Endothelial cell of umbilical vein (primary cell): ENCODE results near the gene CFAP46.

Experiments used
- EZH2 ChIP-seq: IDR thresholded peaks from 2 replicates; pipeline ENCODE4 v1.6.1; 2012; ENCODE audit warnings: borderline replicate concordance, low read depth, mild to moderate bottlenecking, moderate library complexity, low read length, inconsistent platforms; ENCODE audit not compliant: severe bottlenecking
- FOS ChIP-seq: IDR thresholded peaks from 2 replicates; pipeline ENCODE4 v1.6.1; 2011; ENCODE audit warnings: mild to moderate bottlenecking, low read length, moderate library complexity, borderline replicate concordance; ENCODE audit not compliant: insufficient read depth
- GATA2 ChIP-seq: IDR thresholded peaks from 2 replicates; pipeline ENCODE4 v1.7.0; 2011; ENCODE audit warnings: low read depth, mild to moderate bottlenecking, moderate library complexity, mixed read lengths, low read length; ENCODE audit not compliant: insufficient read length, insufficient read depth
- JUN ChIP-seq: IDR thresholded peaks from 2 replicates; pipeline ENCODE4 v1.6.1; 2011; ENCODE audit warnings: borderline replicate concordance, low read depth; ENCODE audit not compliant: insufficient read length, insufficient read depth
- MYC ChIP-seq: IDR thresholded peaks from one replicate; pipeline ENCODE4 v1.6.1; 2011; ENCODE audit warnings: mild to moderate bottlenecking, low read depth, low read length
- POLR2A ChIP-seq: IDR thresholded peaks from 2 replicates; pipeline ENCODE4 v1.6.1; 2012; ENCODE audit warnings: low read depth, mild to moderate bottlenecking, control low read depth, low read length
- POLR2AphosphoS5 ChIP-seq: IDR thresholded peaks from 2 replicates; pipeline ENCODE4 v1.6.1; 2012; ENCODE audit warnings: low read depth, mild to moderate bottlenecking, control low read depth, low read length, moderate library complexity; ENCODE audit not compliant: insufficient read depth
- TF ChIP-seq, protein P1 (sequence below), 2 donors: IDR thresholded peaks; 1 replicate in 1 of 2; 2 replicates in 1 of 2; pipeline ENCODE4 v1.5.1; 2011; ENCODE audit warnings: low read length in 2 of 2, mild to moderate bottlenecking in 2 of 2, moderate library complexity in 2 of 2, control low read depth in 1 of 2, inconsistent platforms in 1 of 2, low read depth in 1 of 2; ENCODE audit not compliant: insufficient read depth in 1 of 2; ENCODE audit errors: extremely low read depth in 1 of 2
- TF ChIP-seq, protein P2 (sequence below): IDR thresholded peaks from 2 replicates; pipeline ENCODE4 v1.6.1; 2011; ENCODE audit not compliant: insufficient read depth, insufficient read length

DNA sequence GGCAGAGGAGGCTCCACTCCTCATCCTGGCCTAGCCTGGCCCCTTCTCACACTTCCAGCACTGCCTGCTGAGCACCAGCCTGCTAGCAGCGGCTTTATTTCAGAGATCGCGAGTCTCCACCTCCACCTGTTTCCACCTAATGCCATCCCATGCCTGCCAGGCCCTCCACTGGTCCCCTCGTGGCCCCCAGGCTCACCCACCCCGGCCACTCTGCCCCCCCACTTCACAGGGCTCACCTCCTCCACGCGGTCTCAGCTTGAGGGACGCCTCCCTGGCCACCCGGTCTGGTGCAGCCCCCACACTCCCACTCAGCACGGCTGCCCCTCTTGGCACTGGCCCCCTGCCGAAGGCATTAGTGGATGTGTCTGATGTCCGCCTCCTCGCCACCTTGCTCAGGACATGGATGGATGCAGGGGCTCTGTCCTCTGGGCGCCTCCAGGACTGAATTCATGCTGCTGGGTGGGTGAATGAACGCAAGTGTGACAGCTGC is 152.7 kb downstream of the CFAP46 start:
- TF ChIP-seq, protein P1, sequence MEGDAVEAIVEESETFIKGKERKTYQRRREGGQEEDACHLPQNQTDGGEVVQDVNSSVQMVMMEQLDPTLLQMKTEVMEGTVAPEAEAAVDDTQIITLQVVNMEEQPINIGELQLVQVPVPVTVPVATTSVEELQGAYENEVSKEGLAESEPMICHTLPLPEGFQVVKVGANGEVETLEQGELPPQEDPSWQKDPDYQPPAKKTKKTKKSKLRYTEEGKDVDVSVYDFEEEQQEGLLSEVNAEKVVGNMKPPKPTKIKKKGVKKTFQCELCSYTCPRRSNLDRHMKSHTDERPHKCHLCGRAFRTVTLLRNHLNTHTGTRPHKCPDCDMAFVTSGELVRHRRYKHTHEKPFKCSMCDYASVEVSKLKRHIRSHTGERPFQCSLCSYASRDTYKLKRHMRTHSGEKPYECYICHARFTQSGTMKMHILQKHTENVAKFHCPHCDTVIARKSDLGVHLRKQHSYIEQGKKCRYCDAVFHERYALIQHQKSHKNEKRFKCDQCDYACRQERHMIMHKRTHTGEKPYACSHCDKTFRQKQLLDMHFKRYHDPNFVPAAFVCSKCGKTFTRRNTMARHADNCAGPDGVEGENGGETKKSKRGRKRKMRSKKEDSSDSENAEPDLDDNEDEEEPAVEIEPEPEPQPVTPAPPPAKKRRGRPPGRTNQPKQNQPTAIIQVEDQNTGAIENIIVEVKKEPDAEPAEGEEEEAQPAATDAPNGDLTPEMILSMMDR (IDR thresholded peaks at IDR 0.05; ENCODE audit: extremely low read depth in 1 of 2, insufficient read depth in 1 of 2, low read depth in 1 of 2, low read length in 2 of 2) = no peak
- TF ChIP-seq POLR2A = no peak
- TF ChIP-seq EZH2 = no peak
- TF ChIP-seq, protein P2, sequence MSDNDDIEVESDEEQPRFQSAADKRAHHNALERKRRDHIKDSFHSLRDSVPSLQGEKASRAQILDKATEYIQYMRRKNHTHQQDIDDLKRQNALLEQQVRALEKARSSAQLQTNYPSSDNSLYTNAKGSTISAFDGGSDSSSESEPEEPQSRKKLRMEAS = no peak
- no peak for TF ChIP-seq POLR2AphosphoS5
- TF ChIP-seq FOS = no peak
- TF ChIP-seq JUN = no peak
- TF ChIP-seq MYC = no peak
- no peak for TF ChIP-seq GATA2
